Right cardiac atrium (tissue), 5 donors: ENCODE data around the gene RGS8. TPM values are rescaled to one million over a fixed set of nuclear protein-coding genes. Genes with fewer than 3 reads are reported as not detected.

Experiments used
- ATAC-seq, 2 donors: fragments of 200-7000 bp; cut with Tn5 transposase; one replicate each; pipeline versions ENCODE4 v1.8.0 to v1.9.1; 2020; ENCODE audit warnings: moderate library complexity in 2 of 2, mild to moderate bottlenecking in 1 of 2
- DNase-seq, 3 donors: peaks; one replicate each; pipeline ENCODE4 v3.0.0-alpha.2; 2020
- H3K27ac ChIP-seq: one replicate; pipeline ENCODE4 v1.5.1; 2013; ENCODE audit warnings: mild to moderate bottlenecking, low read length, control low read depth, moderate library complexity
- H3K27me3 ChIP-seq: one replicate; pipeline ENCODE4 v1.6.1; 2013; ENCODE audit not compliant: control insufficient read depth, insufficient read depth
- H3K4me1 ChIP-seq: one replicate; pipeline ENCODE4 v1.6.1; 2013; ENCODE audit warnings: low read length; ENCODE audit not compliant: control insufficient read depth, insufficient read depth
- H3K4me3 ChIP-seq: one replicate; pipeline ENCODE4 v1.5.1; 2013; ENCODE audit warnings: low read length, control low read depth
- H3K9me3 ChIP-seq: one replicate; pipeline ENCODE4 v1.6.1; 2013; ENCODE audit warnings: low read length; ENCODE audit not compliant: control insufficient read depth
- WGBS: extraction: QIAGEN DNeasy Blood & Tissue Kit; methylation state at CpG from one replicate; pipeline ENCODE4 v1.1.7; 2013; 5-methylcytosine and 5-hydroxymethylcytosine counted together
- intact Hi-C, 4 donors: fragments of 100-400 bp; cut with DNase I; formaldehyde crosslinking; loops; one replicate each; pipeline versions ENCODE4 v1.11.0 to v1.14.0; 2022 to 2023
- polyA plus RNA-seq: library from polyadenylated mRNA; stranded (reverse); fragments of 200-250 nt; gene quantifications from one replicate; pipeline ENCODE4 v1.2.3, GENCODE V29; 2013
- total RNA-seq, 4 donors: library from RNA; stranded (reverse); fragmentation: NEBNext Ultra II Directional; extraction: Animal tissue kit (Norgen Biotek cat#: 25700); gene quantifications; one replicate each; pipeline ENCODE4 v1.2.1, GENCODE V29; 2021
- donor health status: healthy with polysubstance abuse.
- donor health status: DM: no; HTN: yes; CAD: no.
- donor health status: DM: no; HTN: no; CAD: no.
- donor health status: DM: no; HTN: yes; CAD: no; lungs with severe emphysema.
- donor health status: DM: yes; HTN: yes; CAD: no.

The RGS8 gene
- total and polyA plus RNA-seq, 5 donors: 0.02 to 0.33 TPM; not detected in 3

DNA sequence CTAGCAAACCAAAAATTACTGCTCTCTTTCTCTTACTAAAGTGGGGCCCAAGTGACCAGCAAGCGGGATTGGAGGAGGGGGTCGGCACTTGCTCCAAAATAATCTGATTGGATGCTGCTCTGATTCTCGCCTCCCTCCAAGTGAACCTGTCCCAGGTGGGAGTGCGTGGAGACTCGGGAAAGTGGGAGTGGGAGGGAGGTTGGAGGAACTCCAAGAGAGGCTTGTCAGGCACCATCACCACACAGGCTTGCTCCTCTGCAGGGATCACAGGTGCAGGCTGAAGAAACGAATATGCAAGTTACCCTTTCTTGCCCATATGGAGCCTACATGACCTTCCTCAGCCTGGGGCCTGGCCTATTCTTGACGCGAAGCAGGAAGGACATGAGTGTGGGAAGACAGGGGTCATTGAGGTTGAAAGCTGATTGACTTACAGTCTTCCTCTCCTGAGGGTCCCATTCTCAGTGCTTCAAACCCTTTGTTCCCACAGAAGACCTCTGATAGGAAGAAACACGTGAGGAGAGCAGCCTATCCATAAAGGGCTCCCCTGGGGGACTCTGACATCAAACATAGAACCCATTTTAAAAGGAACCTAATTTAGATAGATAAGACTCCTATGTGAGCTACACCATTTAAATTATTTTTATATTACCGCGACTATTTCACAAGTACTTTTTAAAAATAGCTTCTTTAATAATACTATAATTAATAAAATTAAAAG lies 14.2 kb downstream of the RGS8 start:
- Histone ChIP-seq H3K27ac (no peak overlapping the region), H3K4me3 (no peak overlapping the region), H3K27me3 (no peaks in the 10 kb centered on the region), H3K9me3 (no peaks in the 10 kb centered on the region), H3K4me1 (peaks cover 4% of the 10 kb centered on the region)
- no peak for ATAC-seq
- DNase-seq: no peak
- intact Hi-C loops: loop anchor here in 1 of 4 donors (10.0 kb wide), 1 partner anchor 345 kb away; no protein-coding TSS in a partner anchor
- 87% methylated on average over 11 of the region's 11 CpGs for WGBS

- H3K27me3 ChIP-seq: no peaks in the 10 kb centered on the region
- no peak overlapping the region for H3K4me3 ChIP-seq
- intact Hi-C loops: no loop called here
- no peak for ATAC-seq
- WGBS: 93% methylated on average over 4 of the region's 4 CpGs
- no peaks in the 10 kb centered on the region for H3K9me3 ChIP-seq
- H3K27ac ChIP-seq: no peak overlapping the region
- DNase-seq: no peak
- H3K4me1 ChIP-seq: no peaks in the 10 kb centered on the region
Observed at GRCh38 chr1:182669266-182669665, 15.1 kb downstream of the RGS8 start.

DNA sequence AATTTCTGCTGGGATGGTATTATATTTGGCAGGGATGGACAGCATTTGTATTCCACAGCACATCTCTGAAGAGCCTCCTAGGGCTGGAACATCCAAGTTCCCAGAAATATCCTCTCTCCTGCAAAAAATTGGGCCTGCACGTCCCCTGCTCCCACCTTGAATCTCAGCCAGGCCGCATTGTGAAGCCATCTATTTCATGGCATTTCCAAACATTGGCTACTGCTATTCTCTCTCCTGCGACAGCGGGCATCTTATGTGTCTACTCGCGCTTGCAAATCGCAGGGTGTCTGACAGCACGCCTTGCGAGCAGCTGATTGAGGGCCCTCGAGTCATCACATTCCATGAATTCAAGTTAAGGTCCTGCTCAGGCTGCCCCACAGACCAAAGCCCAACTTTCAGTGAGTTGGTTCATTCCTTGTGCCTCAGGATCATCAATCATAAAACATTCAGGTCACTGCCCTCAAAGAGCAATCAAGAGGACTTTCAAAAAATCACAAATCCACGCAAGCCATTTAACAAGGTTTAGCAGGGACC lies 15.8 kb downstream of the RGS8 start:
- no peaks in the 10 kb centered on the region for H3K4me1 ChIP-seq
- ATAC-seq: no peak
- WGBS: 87% methylated on average over 11 of the region's 11 CpGs
- H3K9me3 ChIP-seq: no peaks in the 10 kb centered on the region
- no peak for DNase-seq
- H3K27me3 ChIP-seq: no peaks in the 10 kb centered on the region
- H3K27ac ChIP-seq: no peak overlapping the region
- intact Hi-C loops: no loop called here
- no peak overlapping the region for H3K4me3 ChIP-seq

DNA sequence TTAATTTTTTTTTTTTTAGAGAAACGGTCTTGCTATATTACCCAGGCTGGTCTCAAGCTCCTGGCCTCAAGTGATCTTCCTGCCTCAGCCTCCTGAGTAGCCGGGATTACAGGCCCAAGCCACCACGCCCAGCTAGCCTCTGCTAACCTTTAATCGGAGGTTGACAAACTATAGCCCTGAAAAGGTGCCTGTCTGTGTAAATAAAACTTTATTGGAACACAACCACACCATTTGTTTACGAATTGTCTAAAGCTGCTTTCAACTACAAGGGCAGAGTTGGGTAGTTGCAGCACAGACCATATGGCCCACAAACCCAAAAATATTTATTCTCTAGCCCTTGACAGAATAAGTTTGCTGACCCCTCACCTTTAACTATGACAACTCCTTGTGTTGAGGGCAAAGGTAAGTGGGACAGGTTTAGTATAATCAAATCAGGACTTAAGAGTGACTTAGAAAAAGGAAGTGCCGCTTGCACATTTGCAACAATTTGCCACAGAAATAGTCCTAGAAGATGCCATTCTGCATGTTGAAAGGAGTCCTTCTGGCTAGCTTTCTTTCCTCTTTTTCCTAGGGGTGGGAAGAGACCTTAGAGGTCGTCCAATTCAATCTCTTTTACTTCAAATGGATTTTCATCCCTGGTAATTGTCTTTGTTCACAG lies 16.4 kb downstream of the RGS8 start:
- ATAC-seq (no peak), DNase-seq (no peak)
- Histone ChIP-seq H3K4me3 (no peak overlapping the region), H3K9me3 (no peaks in the 10 kb centered on the region), H3K27ac (no peak overlapping the region), H3K27me3 (no peaks in the 10 kb centered on the region), H3K4me1 (no peaks in the 10 kb centered on the region)
- WGBS: 95% methylated on average over 7 of the region's 7 CpGs
- intact Hi-C loops: no loop called here

GRCh38 chr1:182666706-182667105 lies 17.7 kb downstream of the RGS8 start:
- no peak overlapping the region for H3K4me3 ChIP-seq
- no peak for DNase-seq
- ATAC-seq: no peak
- no peaks in the 10 kb centered on the region for H3K27me3 ChIP-seq
- no peak overlapping the region for H3K27ac ChIP-seq
- intact Hi-C loops: no loop called here
- no peaks in the 10 kb centered on the region for H3K4me1 ChIP-seq
- H3K9me3 ChIP-seq: no peaks in the 10 kb centered on the region
- WGBS: 80% methylated on average over 9 of the region's 9 CpGs

- Histone ChIP-seq H3K4me1 (no peaks in the 10 kb centered on the region), H3K4me3 (no peak overlapping the region), H3K27me3 (no peaks in the 10 kb centered on the region), H3K27ac (no peak overlapping the region), H3K9me3 (no peaks in the 10 kb centered on the region)
- ATAC-seq: no peak
- WGBS: 74% methylated on average over 3 of the region's 3 CpGs
- intact Hi-C loops: no loop called here
- DNase-seq: no peak
Observed at GRCh38 chr1:182664296-182664695, 20.1 kb downstream of the RGS8 start.

DNA sequence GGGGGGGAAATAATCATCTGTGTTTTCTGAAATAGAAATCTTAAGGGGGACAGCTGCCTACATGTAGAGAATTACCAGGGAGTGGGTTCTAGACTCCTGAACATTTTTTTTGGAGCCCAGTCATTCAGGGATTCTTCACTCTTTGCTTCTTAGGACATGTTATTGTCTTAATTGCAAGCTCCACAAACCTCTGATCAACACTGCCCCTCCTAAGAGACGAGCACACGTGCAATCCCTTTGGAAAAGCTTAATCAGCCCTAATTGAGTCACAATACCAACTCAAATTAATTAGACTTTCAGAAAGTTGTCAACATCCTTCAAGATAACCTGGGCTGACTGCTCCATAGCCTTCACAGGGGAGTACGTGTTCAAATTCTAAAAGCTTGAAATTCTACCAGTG lies 21.4 kb downstream of the RGS8 start:
- Histone ChIP-seq H3K9me3 (no peaks in the 10 kb centered on the region), H3K4me1 (no peaks in the 10 kb centered on the region), H3K27ac (no peak overlapping the region), H3K4me3 (no peak overlapping the region), H3K27me3 (no peaks in the 10 kb centered on the region)
- no peak for DNase-seq
- ATAC-seq: no peak
- intact Hi-C loops: no loop called here
- 88% methylated on average over 3 of the region's 3 CpGs for WGBS

DNA sequence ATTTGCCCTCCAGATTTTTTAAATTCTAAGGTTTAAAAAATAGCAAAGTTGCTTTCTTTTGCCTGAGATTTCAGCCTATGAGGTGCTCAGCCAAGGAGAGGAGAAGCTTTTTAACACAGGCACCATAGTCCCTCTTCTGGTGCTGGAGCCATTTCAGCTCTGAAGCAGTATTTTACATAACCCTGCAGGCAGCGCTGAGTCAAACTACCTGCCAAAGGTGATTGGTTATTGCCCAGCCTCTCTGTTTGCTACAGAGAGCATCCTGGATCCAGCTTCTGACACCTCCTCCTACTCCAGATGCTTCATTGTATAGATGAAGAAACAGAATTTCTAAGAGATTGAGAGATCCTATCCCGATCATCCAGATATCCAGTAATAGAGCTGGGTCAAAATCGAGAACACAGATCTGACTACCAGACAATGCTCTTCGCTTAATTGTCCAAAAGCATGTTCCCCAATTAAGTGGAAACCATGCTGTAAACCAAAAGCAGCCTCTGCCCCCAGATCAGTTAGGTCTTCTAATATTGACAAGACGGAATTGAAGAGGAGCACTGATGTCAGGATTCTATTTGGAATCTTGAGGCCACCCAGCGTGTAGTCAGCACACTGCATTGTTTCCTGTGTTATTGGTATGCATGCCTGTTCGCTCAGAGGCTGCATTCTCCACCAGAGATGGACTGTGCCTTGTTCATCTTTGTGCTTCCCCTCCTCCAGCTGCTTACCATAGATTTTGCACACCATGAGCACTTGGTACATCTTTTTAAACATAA lies 22.1 kb downstream of the RGS8 start:
- H3K27ac ChIP-seq: no peak overlapping the region
- ATAC-seq: no peak
- DNase-seq: no peak
- H3K9me3 ChIP-seq: no peaks in the 10 kb centered on the region
- H3K27me3 ChIP-seq: no peaks in the 10 kb centered on the region
- intact Hi-C loops: no loop called here
- H3K4me3 ChIP-seq: no peak overlapping the region
- no peaks in the 10 kb centered on the region for H3K4me1 ChIP-seq
- 86% methylated on average over 7 of the region's 7 CpGs for WGBS

GRCh38 chr1:182658055-182658454 lies 26.3 kb downstream of the RGS8 start:
- Histone ChIP-seq H3K27me3 (no peaks in the 10 kb centered on the region), H3K4me3 (no peak overlapping the region), H3K4me1 (no peaks in the 10 kb centered on the region), H3K9me3 (no peaks in the 10 kb centered on the region), H3K27ac (no peak overlapping the region)
- DNase-seq (no peak), ATAC-seq (no peak)
- intact Hi-C loops: no loop called here

- Histone ChIP-seq H3K27me3 (no peaks in the 10 kb centered on the region), H3K4me1 (no peaks in the 10 kb centered on the region), H3K9me3 (no peaks in the 10 kb centered on the region), H3K27ac (no peak overlapping the region), H3K4me3 (no peak overlapping the region)
- 88% methylated on average over 4 of the region's 4 CpGs for WGBS
- intact Hi-C loops: no loop called here
- ATAC-seq (no peak), DNase-seq (no peak)
Observed at GRCh38 chr1:182656842-182657397, 27.5 kb downstream of the RGS8 start.

DNA sequence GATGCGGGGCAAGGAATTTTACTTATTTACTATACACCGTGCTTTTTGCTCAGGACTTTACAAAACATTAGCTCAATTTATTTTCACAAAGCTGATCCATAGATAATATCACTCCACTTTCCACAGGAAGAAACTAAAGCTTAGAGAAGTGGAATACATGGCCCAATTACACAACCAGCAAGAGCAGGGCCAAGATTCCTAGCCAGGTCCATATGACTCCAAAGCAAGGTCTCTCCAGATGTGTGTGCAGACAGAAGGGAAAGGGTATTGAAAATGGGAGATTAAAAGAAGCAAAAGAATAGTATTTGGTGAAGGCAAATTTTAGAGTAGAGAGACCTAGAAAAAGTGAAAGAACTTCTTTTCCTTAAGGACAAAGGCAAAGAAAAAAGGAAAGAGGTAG lies 30.4 kb downstream of the RGS8 start:
- Histone ChIP-seq H3K27me3 (no peaks in the 10 kb centered on the region), H3K27ac (no peak overlapping the region), H3K4me3 (no peak overlapping the region), H3K4me1 (no peaks in the 10 kb centered on the region), H3K9me3 (no peaks in the 10 kb centered on the region)
- WGBS: 94% methylated on average over 2 of the region's 2 CpGs
- no peak for ATAC-seq
- no peak for DNase-seq
- intact Hi-C loops: no loop called here
